Motor neuron (in vitro differentiated cells): ENCODE measurements around the gene GAB2. TPM values are rescaled to one million over a fixed set of nuclear protein-coding genes. Genes with fewer than 3 reads are reported as not detected.
"Not testable (repeated sequence)": the region's sequence is repeated elsewhere in the genome, so short reads cannot be mapped to it uniquely, and the experiment has no call there.

ENCODE experiments used
- ATAC-seq, 8 experiments: fragments of 200-7000 bp; cut with Tn5 transposase; replicated peaks in 6 of 8; 2 replicates each; pipeline ENCODE4 v1.8.0; 2021; ENCODE audit warnings: mild to moderate bottlenecking in 8 of 8, moderate library complexity in 8 of 8
- H3K27ac ChIP-seq, 2 donors: fragments of 250-450 bp; sonication (Bioruptor Pico); 2 replicates each; pipeline ENCODE4 v1.9.0; 2021; ENCODE audit warnings: antibody characterized with exemption in 2 of 2, mild to moderate bottlenecking in 2 of 2, moderate library complexity in 1 of 2
- H3K4me1 ChIP-seq, 2 donors: fragments of 250-450 bp; sonication (Bioruptor Pico); replicated peaks in 1 of 2; 2 replicates each; pipeline ENCODE4 v1.6.1; 2021; ENCODE audit warnings: antibody characterized with exemption in 2 of 2, mild to moderate bottlenecking in 2 of 2, moderate library complexity in 1 of 2
- H3K4me3 ChIP-seq, 5 donors: fragments of 250-450 bp; sonication (Bioruptor Pico); 2 replicates each; pipeline ENCODE4 v1.9.0; 2021; ENCODE audit warnings: antibody characterized with exemption in 5 of 5, mild to moderate bottlenecking in 5 of 5, moderate library complexity in 4 of 5
- WGBS, 10 experiments: fragments of 450-650 bp; shearing (Covaris generic); methylation state at CpG; one replicate each; pipeline ENCODE4 v1.0.0; 2022; 5-methylcytosine and 5-hydroxymethylcytosine counted together
- in situ Hi-C, 9 experiments: fragments of 400-800 bp; cut with MboI; loops; one replicate each; pipeline ENCODE4 v1.15.0; 2021; ENCODE audit warnings: low sequenced_read_pairs in 9 of 9, low pct_unique_long_range_greater_than_20kb in 2 of 9; ENCODE audit not compliant: unreplicated experiment in 9 of 9
- total RNA-seq, 8 experiments: library from RNA; unstranded; fragments of 300-600 nt; gene quantifications; 2 replicates each; pipeline versions ENCODE4 v1.2.3 to v1.2.4, GENCODE V29; 2022

The GAB2 gene
- total RNA-seq, 8 experiments from 2014 or later, result 2.5 to 44.1 (median 25.6) TPM

DNA sequence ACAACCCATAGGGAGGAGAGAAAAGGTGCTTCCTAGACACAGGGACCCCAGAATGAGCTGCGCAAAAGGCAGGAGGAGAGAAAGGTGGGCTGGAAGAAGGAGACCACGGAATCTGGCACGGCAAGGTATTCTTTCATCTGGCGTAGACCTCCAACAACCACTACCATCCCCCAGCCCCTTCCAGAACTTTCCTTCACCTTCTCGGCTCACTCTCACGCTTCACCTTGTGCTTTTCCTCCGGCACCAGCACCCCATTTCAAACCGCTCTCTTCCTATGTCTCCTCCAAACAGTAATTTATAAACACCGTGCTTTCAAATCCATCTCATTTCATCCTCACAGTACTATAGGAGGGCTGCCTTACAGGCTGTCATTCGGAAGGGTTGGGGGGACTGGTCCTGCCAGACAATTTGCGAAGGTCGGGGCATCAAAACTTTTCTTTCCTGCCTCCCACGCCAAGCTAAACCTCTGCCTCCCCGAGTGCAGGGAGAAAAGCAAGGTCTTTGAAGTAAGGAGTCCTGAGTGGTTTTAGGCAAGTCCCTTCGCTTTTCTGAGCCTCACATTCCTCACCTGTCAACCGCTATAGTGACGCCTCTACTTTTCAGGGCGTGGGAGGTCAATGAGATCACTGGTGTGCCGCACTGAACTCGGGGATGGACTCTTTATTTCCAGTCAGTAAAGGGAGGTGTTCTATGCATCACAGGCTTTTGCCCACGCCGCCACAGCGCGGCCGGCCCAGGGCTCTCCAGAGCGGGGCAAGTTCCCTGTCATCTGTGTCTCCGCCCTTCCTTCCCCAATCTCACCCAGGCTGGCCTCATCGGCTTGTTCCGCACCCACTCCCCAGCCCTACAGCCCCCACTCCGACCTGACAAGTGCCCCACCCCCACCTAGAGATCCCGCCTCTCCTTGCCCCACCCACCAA lies 230.0 kb downstream of the GAB2 start:
- ATAC-seq, result peak in 3 of 8 experiments; percentile 34 to 37 (median 36)
- Histone ChIP-seq H3K4me3 (peak overlapping the region; percentile 66 to 95 (median 80)), H3K4me1 (peaks cover 14 to 21% of the 10 kb centered on the region in 2 donors), H3K27ac (no peak overlapping the region)
- 0 to 73% (median 38%) methylated on average over 1 to 15 of the region's 31 CpGs for WGBS, 10 experiments
- in situ Hi-C loops, result no loop called here

DNA sequence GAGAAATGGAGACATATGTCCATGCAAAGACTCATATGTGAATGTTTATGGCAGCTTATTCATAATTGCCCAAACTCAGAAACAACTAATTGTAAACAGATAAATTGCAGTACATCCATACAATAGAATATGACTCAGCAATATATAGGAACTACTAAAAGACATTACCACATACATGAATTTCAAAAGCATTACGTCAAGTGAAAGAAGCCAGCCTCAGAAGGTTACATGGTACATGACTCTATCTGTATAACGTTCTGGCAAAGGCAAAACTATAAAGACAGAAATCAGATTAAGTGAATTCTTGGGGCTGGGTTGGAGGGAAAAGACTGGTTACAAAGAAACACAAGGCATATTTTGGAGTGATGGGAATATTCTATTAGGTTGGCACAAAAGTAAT lies 236.4 kb downstream of the GAB2 start:
- ATAC-seq, result peak in 2 of 8 experiments; percentile 21 to 65
- Histone ChIP-seq H3K4me1 (no peaks in the 10 kb centered on the region), H3K4me3 (no peak overlapping the region), H3K27ac (no peak overlapping the region)
- 31 to 82% (median 80%) methylated on average over 1 to 2 of the region's 2 CpGs; no CpG with 5 or more reads in 5 of the 10 experiments for WGBS, 10 experiments
- in situ Hi-C loops, result no loop called here

DNA sequence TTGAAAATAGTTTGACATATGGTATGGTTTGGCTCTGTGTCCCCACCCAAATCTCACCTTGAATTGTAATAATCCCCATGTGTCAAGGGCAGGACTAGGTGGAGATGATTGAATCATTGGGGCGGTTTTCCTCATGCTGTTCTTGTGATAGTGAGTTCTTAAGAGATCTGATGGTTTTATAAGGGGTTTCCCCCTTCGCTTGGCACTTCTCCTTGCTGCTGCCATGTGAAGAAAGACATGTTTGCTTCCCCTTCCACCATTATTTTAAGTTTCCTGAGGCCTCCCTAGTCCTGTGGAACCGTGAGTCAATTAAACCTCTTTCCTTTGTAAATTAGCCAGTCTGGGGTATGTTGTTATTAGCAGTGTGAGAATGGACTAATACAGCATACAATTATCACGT lies 236.9 kb downstream of the GAB2 start:
- ATAC-seq, result no peak
- no peak overlapping the region for H3K27ac ChIP-seq
- 69 to 100% (median 86%) methylated on average over 1 to 3 of the region's 4 CpGs; no CpG with 5 or more reads in 4 of the 10 experiments for WGBS, 10 experiments
- in situ Hi-C loops, result no loop called here
- H3K4me1 ChIP-seq, result no peaks in the 10 kb centered on the region
- no peak overlapping the region for H3K4me3 ChIP-seq

DNA sequence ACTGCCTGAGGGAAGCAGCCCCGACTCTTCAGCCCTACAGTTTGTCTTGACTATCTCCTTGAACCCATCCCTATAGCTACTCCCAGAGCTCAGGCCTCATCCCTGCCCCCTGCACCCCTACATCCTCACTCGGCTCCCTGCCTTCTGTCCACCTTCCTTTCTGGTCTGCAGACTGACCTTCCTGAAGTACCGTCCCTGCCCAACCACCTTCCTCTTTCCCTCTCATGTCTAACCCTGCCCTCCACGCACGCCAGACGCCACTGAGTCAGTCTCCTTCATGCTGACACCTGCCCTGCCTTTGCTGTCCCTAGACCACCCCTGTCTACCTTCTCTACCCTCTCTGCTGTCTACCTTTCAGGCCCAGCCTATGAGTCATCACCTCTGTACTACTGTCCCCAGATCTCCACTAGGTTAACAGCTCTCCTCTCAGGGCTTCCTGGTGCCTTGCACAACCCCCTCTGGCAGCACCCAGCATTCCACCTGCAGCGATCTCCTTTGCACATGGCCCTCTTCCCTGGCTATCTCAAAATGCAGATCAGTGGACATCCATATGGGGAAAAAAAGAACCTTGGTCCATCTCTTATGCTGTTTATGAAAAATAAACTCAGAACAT lies 238.1 kb downstream of the GAB2 start:
- no peak overlapping the region for H3K4me3 ChIP-seq
- H3K27ac ChIP-seq, result no peak overlapping the region
- H3K4me1 ChIP-seq, result no peaks in the 10 kb centered on the region
- in situ Hi-C loops, result no loop called here
- no peak for ATAC-seq
- WGBS, 10 experiments, result 74 to 100% (median 88%) methylated on average over 1 to 5 of the region's 7 CpGs; no CpG with 5 or more reads in 3 of the 10 experiments

DNA sequence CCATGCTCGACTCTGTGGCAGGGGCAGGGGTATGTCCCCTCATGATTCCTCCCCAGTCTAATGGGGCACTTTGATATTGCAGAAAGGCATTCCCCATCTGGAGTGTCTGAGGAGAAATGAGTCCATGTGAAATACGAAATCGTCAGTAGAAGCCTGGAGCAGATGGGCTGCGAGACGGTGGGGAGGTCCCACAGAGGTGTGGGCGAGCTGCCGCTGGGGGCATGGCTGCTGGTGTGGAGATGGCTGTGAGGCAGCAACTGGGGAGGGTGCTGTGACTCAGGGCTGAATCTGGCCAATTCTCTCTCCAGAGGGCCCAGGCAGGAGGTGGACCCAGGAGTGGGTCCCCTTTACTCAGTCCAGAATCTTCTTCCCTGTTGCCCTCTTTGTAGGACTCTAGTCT lies 240.4 kb downstream of the GAB2 start:
- ATAC-seq, result no peak
- Histone ChIP-seq H3K4me1 (no peaks in the 10 kb centered on the region), H3K4me3 (no peak overlapping the region), H3K27ac (no peak overlapping the region)
- 0 to 100% (median 84%) methylated on average over 1 to 4 of the region's 7 CpGs; no CpG with 5 or more reads in 4 of the 10 experiments for WGBS, 10 experiments
- in situ Hi-C loops, result no loop called here

DNA sequence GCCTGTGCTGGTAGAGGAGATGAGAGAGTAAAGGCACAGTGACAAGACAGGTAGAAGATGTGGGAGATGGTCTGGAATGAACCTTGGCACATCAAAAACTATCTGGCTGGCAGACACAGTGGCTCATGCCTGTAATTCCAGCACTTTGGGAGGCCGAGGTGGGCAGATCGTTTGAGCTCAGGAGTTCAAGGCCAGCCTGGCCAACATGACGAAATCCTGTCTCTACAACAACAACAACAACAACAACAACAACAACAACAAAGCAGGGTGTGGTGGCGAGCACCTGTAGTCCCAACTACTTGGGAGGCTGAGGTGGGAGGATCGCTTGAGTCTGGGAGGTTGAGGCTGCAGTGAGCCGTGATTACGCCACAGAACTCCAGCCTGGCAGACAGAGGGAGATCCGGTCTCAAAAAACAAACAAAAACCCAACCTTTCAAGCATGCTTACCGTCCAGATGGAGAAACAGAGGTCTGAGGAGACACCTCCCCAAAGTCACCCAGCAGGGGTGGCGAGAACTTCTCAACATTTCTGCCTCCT lies 240.9 kb downstream of the GAB2 start:
- in situ Hi-C loops, result no loop called here
- no peak for ATAC-seq

DNA sequence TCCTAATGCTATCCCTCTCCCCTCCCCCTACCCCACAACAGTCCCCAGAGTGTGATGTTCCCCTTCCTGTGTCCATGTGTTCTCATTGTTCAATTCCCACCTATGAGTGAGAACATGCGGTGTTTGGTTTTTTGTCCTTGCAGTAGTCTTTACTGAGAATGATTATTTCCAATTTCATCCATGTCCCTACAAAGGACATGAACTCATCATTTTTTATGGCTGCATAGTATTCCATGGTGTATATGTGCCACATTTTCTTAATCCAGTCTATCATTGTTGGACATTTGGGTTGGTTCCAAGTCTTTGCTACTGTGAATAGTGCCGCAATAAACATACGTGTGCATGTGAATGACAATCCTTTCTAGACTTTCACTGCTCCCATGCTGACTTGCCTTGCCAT lies 241.8 kb downstream of the GAB2 start:
- H3K4me1 ChIP-seq, in situ Hi-C loops, H3K4me3 ChIP-seq, ATAC-seq, H3K27ac ChIP-seq: not testable (repeated sequence)
- WGBS, 10 experiments, result 100% methylated on average over 1 to 2 of the region's 3 CpGs; no CpG with 5 or more reads in 7 of the 10 experiments

More for the DNA sequence above, 240.9 kb downstream of the GAB2 start:
- WGBS, 10 experiments, result 85 to 100% (median 100%) methylated on average over 1 to 5 of the region's 10 CpGs; no CpG with 5 or more reads in 3 of the 10 experiments
- Histone ChIP-seq H3K4me1 (no peaks in the 10 kb centered on the region), H3K27ac (no peak overlapping the region), H3K4me3 (no peak overlapping the region)

DNA sequence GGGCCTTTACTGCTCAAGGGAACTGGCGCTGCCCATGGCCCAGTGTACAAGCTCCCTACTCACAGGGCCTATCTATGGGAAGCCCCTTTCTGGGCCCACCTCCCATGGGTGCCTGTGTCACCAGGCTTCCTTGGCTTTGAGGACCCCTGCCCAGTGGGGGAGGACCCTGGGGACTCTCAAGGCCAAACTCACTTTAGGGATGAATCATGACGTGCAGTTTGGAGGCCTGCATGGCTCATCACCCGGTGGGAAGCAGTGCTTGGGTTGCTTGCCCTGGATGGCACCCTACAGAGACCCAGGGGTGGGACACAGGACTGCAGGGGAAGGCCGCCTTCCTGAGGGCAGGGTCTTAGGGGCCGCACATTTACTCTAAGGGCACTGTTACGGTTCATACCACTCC lies 245.7 kb downstream of the GAB2 start:
- H3K27ac ChIP-seq, result no peak overlapping the region
- no peak for ATAC-seq
- in situ Hi-C loops, result no loop called here
- peaks cover 0 to 3% of the 10 kb centered on the region in 2 donors for H3K4me1 ChIP-seq
- 60 to 100% (median 100%) methylated on average over 1 to 5 of the region's 6 CpGs; no CpG with 5 or more reads in 4 of the 10 experiments for WGBS, 10 experiments
- H3K4me3 ChIP-seq, result no peak overlapping the region

DNA sequence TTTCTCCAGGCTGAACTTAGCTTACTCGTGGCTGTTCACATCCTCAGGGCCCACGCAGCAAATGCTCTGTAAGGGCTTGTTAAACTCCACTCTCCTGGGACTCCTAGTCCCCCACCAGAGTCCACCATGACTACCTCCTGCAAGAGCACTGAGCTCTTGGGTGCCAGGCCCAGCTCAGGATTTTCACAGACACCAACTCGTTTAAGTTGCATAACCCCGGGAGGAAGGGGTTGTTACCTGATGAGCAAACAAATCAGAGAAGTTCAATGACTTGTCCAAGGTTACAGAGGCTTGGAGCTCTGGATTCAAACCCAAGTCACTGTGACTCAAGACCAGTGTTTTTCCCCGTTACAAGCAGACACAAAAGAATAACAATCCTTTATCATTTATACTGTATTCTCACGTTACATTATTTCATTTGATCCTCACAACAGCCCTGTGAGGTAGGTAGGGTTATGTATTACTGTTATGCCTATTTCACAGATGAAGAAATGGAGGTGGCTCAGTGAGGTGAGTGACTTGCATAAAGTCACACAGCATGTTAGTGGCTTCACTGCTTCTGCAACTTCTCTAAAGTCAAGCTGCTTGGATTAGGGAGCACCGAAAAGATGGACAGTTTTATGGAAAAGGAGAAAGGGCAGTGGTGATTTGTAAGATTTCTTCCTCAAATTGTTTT lies 246.6 kb downstream of the GAB2 start:
- ATAC-seq, result no peak
- in situ Hi-C loops, result no loop called here
- no peak overlapping the region for H3K4me3 ChIP-seq
- peaks cover 0 to 3% of the 10 kb centered on the region in 2 donors for H3K4me1 ChIP-seq
- no peak overlapping the region for H3K27ac ChIP-seq
- 69 to 100% (median 89%) methylated on average over 1 to 7 of the region's 7 CpGs; no CpG with 5 or more reads in 2 of the 10 experiments for WGBS, 10 experiments

DNA sequence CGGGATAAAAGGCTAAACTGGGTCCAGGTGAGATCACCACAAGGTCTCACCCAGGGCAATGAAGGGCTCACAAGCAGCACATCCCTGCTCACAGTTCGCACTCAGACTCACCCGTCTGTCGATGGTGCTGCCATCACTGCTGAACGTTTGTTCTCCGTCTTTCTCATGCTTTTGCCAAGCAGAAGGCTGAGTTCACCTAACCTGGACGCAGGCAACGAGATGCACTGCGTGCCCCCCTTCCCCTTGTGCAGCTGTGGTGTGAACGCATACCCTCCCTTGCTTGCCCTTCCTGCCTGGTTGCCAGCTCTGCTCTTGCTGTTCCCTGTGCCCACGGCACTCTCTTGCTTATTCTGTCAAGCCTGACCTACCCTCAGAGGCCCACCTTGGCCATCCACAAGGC lies 247.2 kb downstream of the GAB2 start:
- H3K4me1 ChIP-seq, result peaks cover 0 to 3% of the 10 kb centered on the region in 2 donors
- WGBS, 10 experiments, result 65 to 100% (median 90%) methylated on average over 1 to 10 of the region's 11 CpGs; no CpG with 5 or more reads in 4 of the 10 experiments
- in situ Hi-C loops, result no loop called here
- H3K27ac ChIP-seq, result no peak overlapping the region
- no peak for ATAC-seq
- H3K4me3 ChIP-seq, result no peak overlapping the region

DNA sequence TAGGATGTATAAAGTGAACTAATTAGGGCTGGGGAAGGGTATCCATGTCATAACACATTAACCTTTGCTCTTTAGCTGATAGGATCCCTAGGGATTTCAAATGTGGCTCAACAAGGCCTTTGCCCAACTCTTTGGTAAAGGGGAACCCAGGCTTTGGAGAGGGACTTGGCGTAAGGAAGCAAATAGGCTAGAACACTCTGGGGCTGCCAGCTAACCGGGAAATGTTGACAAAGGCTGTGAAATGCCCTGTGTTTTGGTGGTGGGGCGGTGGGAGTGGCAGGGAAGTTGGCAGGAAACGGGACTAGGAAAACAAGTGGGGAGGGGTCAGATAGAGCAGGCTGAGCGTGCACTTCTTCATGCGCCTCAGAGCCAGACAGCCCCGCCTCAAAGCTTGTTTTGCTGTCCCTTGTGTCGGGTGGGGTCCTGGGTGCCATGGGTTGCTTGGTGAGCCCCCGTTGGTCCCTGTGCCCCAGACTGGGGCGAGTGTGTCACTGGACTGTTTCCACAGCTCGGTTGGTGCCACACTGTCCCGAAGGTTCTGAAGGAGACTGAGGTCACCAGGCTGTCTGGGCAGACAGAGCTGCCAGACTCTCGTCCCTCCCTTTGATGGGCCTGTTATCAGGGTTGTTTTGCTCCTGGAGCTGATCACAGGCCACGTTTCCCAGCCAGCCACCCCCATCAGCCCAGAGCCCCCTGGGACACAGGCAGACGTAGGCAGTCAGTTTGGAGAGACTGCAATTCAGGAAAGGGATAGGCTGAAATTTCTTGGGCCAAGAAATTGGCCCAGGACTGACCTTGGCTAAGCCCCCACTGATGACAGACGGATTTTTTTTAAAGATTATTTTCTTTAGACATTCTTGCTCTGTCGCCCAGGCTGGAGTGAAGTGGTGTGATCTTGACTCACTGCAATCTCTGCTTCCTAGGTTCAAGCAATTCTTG lies 248.8 kb downstream of the GAB2 start:
- no peak overlapping the region for H3K27ac ChIP-seq
- no peak overlapping the region for H3K4me3 ChIP-seq
- peak in 6 of 8 experiments; percentile 16 to 62 (median 44) for ATAC-seq
- in situ Hi-C loops, result no loop called here
- 40 to 92% (median 70%) methylated on average over 1 to 7 of the region's 17 CpGs; no CpG with 5 or more reads in 2 of the 10 experiments for WGBS, 10 experiments
- peaks cover 0 to 3% of the 10 kb centered on the region in 2 donors for H3K4me1 ChIP-seq
